ENCODE results near the gene ARL15. TPM values are rescaled to one million over a fixed set of nuclear protein-coding genes. Genes with fewer than 3 reads are reported as not detected.

The ARL15 gene
- total RNA-seq, 1 experiment from 2014 or later = 28.3 TPM

- DNase-seq (ENCODE audit: low spot score) = no peak
These were observed 372.9 kb downstream of the ARL15 start for GRCh38 chr5:53937467-53937866.

GRCh38 chr5:53936481-53937352 is 373.7 kb downstream of the ARL15 start:
- no peak for DNase-seq (ENCODE audit: low spot score)

- peak; percentile 29 for DNase-seq (ENCODE audit: low spot score)
These were observed 376.1 kb downstream of the ARL15 start for GRCh38 chr5:53934151-53934820.

GRCh38 chr5:53932351-53932750 is 378.0 kb downstream of the ARL15 start:
- no peak for DNase-seq (ENCODE audit: low spot score)

- DNase-seq (ENCODE audit: low spot score) = no peak
These were observed 379.9 kb downstream of the ARL15 start for GRCh38 chr5:53930457-53930856.

GRCh38 chr5:53929570-53929969 is 380.8 kb downstream of the ARL15 start:
- DNase-seq (ENCODE audit: low spot score) = no peak

GRCh38 chr5:53929152-53929551 is 381.2 kb downstream of the ARL15 start:
- no peak for DNase-seq (ENCODE audit: low spot score)

GRCh38 chr5:53928641-53929040 is 381.7 kb downstream of the ARL15 start:
- no peak for DNase-seq (ENCODE audit: low spot score)

- no peak for DNase-seq (ENCODE audit: low spot score)
These were observed 382.6 kb downstream of the ARL15 start for GRCh38 chr5:53927668-53928247.

GRCh38 chr5:53926026-53926425 is 384.3 kb downstream of the ARL15 start:
- DNase-seq (ENCODE audit: low spot score) = no peak

- no peak for DNase-seq (ENCODE audit: low spot score)
These were observed 386.0 kb downstream of the ARL15 start for GRCh38 chr5:53924392-53924791.

GRCh38 chr5:53923961-53924360 is 386.4 kb downstream of the ARL15 start:
- no peak for DNase-seq (ENCODE audit: low spot score)

- DNase-seq (ENCODE audit: low spot score) = no peak
These were observed 387.6 kb downstream of the ARL15 start for GRCh38 chr5:53922508-53923498.

GRCh38 chr5:53917826-53918225 is 392.5 kb downstream of the ARL15 start:
- no peak for DNase-seq (ENCODE audit: low spot score)

GRCh38 chr5:53917095-53917494 is 393.3 kb downstream of the ARL15 start:
- peak; percentile 53 for DNase-seq (ENCODE audit: low spot score)

GRCh38 chr5:53915120-53915519 is 395.3 kb downstream of the ARL15 start:
- no peak for DNase-seq (ENCODE audit: low spot score)

- DNase-seq (ENCODE audit: low spot score) = no peak
These were observed 396.4 kb downstream of the ARL15 start for GRCh38 chr5:53913941-53914340.

GRCh38 chr5:53908757-53909156 is 401.6 kb downstream of the ARL15 start:
- no peak for DNase-seq (ENCODE audit: low spot score)

- no peak for DNase-seq (ENCODE audit: low spot score)
These were observed 402.5 kb downstream of the ARL15 start for GRCh38 chr5:53907827-53908226.

- DNase-seq (ENCODE audit: low spot score) = no peak
These were observed 403.6 kb downstream of the ARL15 start for GRCh38 chr5:53906736-53907135.

- DNase-seq (ENCODE audit: low spot score) = no peak
These were observed 408.0 kb downstream of the ARL15 start for GRCh38 chr5:53902296-53902907.

Data from A172 (cell line).